Measurements from ENCODE around the gene CDH18. TPM values are rescaled to one million over a fixed set of nuclear protein-coding genes. Genes with fewer than 3 reads are reported as not detected.

Gene CDH18
- total RNA-seq, 1 experiment from 2014 or later = 0.15 TPM

- no peak overlapping the region for H3K9ac ChIP-seq (ENCODE audit: low read length)
- no peaks in the 10 kb centered on the region for H4K20me1 ChIP-seq (ENCODE audit: low read length)
- peaks cover 1% of the 10 kb centered on the region for H3K4me1 ChIP-seq (ENCODE audit: insufficient read depth, low read length)
- no peak overlapping the region for H3K4me2 ChIP-seq (ENCODE audit: low read length)
- H3K9me3 ChIP-seq (ENCODE audit: low read length) = no peaks in the 10 kb centered on the region
- intact Hi-C loops (cut with micrococcal nuclease) = no loop called here
- ChIA-PET CTCF (no interaction called here), POLR2A (ENCODE audit: unreplicated experiment) (no interaction called here)
- ATAC-seq (no peak), DNase-seq (no peak)
- no peak overlapping the region for H2AFZ ChIP-seq (ENCODE audit: low read length)
- H3K4me3 ChIP-seq (ENCODE audit: low read length) = no peak overlapping the region
- H3K79me2 ChIP-seq (ENCODE audit: low read length) = no peaks in the 10 kb centered on the region
- no peaks in the 10 kb centered on the region for H3F3A ChIP-seq (ENCODE audit: low read length, unreplicated experiment)
- no peak overlapping the region for H3K27ac ChIP-seq (ENCODE audit: low read length)
- no TSS peak for BruUV-seq (replicated peaks)
- TF ChIP-seq CTCF (conservative IDR thresholded peaks at IDR 0.05; ENCODE audit: low read depth, low read length) (no peak), EZH2 (IDR thresholded peaks at IDR 0.05; ENCODE audit: low read length, unreplicated experiment) (no peak), EZH2phosphoT487 (IDR thresholded peaks at IDR 0.05; ENCODE audit: borderline replicate concordance, low read length) (no peak)
- H3K27me3 ChIP-seq (ENCODE audit: low read length) = no peaks in the 10 kb centered on the region
- H3K36me3 ChIP-seq (ENCODE audit: low read depth, low read length) = no peaks in the 10 kb centered on the region
- no peaks in the 10 kb centered on the region for H3K9me2 ChIP-seq (replicated peaks; ENCODE audit: low read length)
Observed at GRCh38 chr5:19900269-19900668, 87.7 kb downstream of the CDH18 start.

- Histone ChIP-seq H3F3A (ENCODE audit: low read length, unreplicated experiment) (no peaks in the 10 kb centered on the region), H3K4me3 (ENCODE audit: low read length) (no peak overlapping the region), H3K4me1 (ENCODE audit: insufficient read depth, low read length) (peaks cover 21% of the 10 kb centered on the region), H3K9me3 (ENCODE audit: low read length) (no peaks in the 10 kb centered on the region), H2AFZ (ENCODE audit: low read length) (no peak overlapping the region), H4K20me1 (ENCODE audit: low read length) (no peaks in the 10 kb centered on the region), H3K27ac (ENCODE audit: low read length) (no peak overlapping the region), H3K9me2 (replicated peaks; ENCODE audit: low read length) (no peaks in the 10 kb centered on the region), H3K27me3 (ENCODE audit: low read length) (no peaks in the 10 kb centered on the region), H3K36me3 (ENCODE audit: low read depth, low read length) (no peaks in the 10 kb centered on the region), H3K79me2 (ENCODE audit: low read length) (no peaks in the 10 kb centered on the region), H3K9ac (ENCODE audit: low read length) (no peak overlapping the region), H3K4me2 (ENCODE audit: low read length) (0 out of 2 replicates have a peak overlapping the region, but pooled peaks have one; percentile 26)
- POLR2A ChIA-PET (ENCODE audit: unreplicated experiment) = no interaction called here
- no peak for ATAC-seq
- intact Hi-C loops (cut with micrococcal nuclease) = no loop called here
- DNase-seq = peak; percentile 58
- CTCF ChIA-PET = no interaction called here
- TF ChIP-seq EZH2phosphoT487 (IDR thresholded peaks at IDR 0.05; ENCODE audit: borderline replicate concordance, low read length) = no peak
- no TSS peak for BruUV-seq (replicated peaks)
Observed at GRCh38 chr5:19891658-19892057, 96.3 kb downstream of the CDH18 start.

GRCh38 chr5:19886123-19886917 lies 101.7 kb downstream of the CDH18 start:
- intact Hi-C loops (cut with micrococcal nuclease) = no loop called here
- no peak overlapping the region for H3K27ac ChIP-seq (ENCODE audit: low read length)
- no peaks in the 10 kb centered on the region for H3K36me3 ChIP-seq (ENCODE audit: low read depth, low read length)
- no peaks in the 10 kb centered on the region for H3K79me2 ChIP-seq (ENCODE audit: low read length)
- H3F3A ChIP-seq (ENCODE audit: low read length, unreplicated experiment) = no peaks in the 10 kb centered on the region
- peaks cover 4% of the 10 kb centered on the region for H3K4me1 ChIP-seq (ENCODE audit: insufficient read depth, low read length)
- H3K9me2 ChIP-seq (replicated peaks; ENCODE audit: low read length) = no peaks in the 10 kb centered on the region
- TF ChIP-seq EZH2 (IDR thresholded peaks at IDR 0.05; ENCODE audit: low read length, unreplicated experiment) (no peak), EZH2phosphoT487 (IDR thresholded peaks at IDR 0.05; ENCODE audit: borderline replicate concordance, low read length) (no peak), CTCF (conservative IDR thresholded peaks at IDR 0.05; ENCODE audit: low read depth, low read length) (no peak)
- H3K27me3 ChIP-seq (ENCODE audit: low read length) = no peaks in the 10 kb centered on the region
- BruUV-seq (replicated peaks) = no TSS peak
- peak overlapping the region; percentile 72 for H3K4me2 ChIP-seq (ENCODE audit: low read length)
- H3K9me3 ChIP-seq (ENCODE audit: low read length) = no peaks in the 10 kb centered on the region
- ChIA-PET CTCF (no interaction called here), POLR2A (ENCODE audit: unreplicated experiment) (no interaction called here)
- ATAC-seq = no peak
- H3K9ac ChIP-seq (ENCODE audit: low read length) = no peak overlapping the region
- peak; percentile 54 for DNase-seq
- peak overlapping the region; percentile 42; the same call in 1 of the 2 replicates for H2AFZ ChIP-seq (ENCODE audit: low read length)
- no peaks in the 10 kb centered on the region for H4K20me1 ChIP-seq (ENCODE audit: low read length)
- 0 out of 2 replicates have a peak overlapping the region, but pooled peaks have one; percentile 24 for H3K4me3 ChIP-seq (ENCODE audit: low read length)
